B cell (primary cell): ENCODE data around the gene BRICD5. TPM values are rescaled to one million over a fixed set of nuclear protein-coding genes. Genes with fewer than 3 reads are reported as not detected.
"Not testable (repeated sequence)": the region's sequence is repeated elsewhere in the genome, so short reads cannot be mapped to it uniquely, and the experiment has no call there.

ENCODE experiments used
- ATAC-seq: fragments of 200-7000 bp; cut with Tn5 transposase; one replicate; pipeline ENCODE4 v1.10.0; 2021; ENCODE audit warnings: low read depth, mild to moderate bottlenecking, moderate number of reproducible peaks, moderate library complexity
- CTCF ChIA-PET: fragments of 350-600 bp; sonication (Branson Sonifier 250); formaldehyde crosslinking; loops from one replicate; lab custom pipeline; 2021; ENCODE audit warnings: antibody characterized with exemption, inconsistent platforms; lab: Charles Lee
- POLR2A ChIA-PET: fragments of 350-600 bp; sonication (Branson Sonifier 250); formaldehyde crosslinking; loops from one replicate; lab custom pipeline; 2021; ENCODE audit warnings: antibody characterized with exemption; lab: Charles Lee
- DNase-seq: peaks from one replicate; pipeline ENCODE4 v3.0.0; 2013
- H2AFZ ChIP-seq: 2 replicates; pipeline ENCODE4 v1.6.1; 2012; ENCODE audit warnings: mild to moderate bottlenecking, low read depth, low read length; ENCODE audit not compliant: insufficient read depth, poor library complexity, severe bottlenecking
- H3K27ac ChIP-seq, 2 donors: 1 replicate in 1 of 2; 2 replicates in 1 of 2; pipeline ENCODE4 v1.5.1; 2012 to 2013; ENCODE audit warnings: low read length in 2 of 2, mild to moderate bottlenecking in 2 of 2, moderate library complexity in 1 of 2
- H3K27me3 ChIP-seq, 4 experiments: fragments of 200-600 bp in 1 of 4; sonication (generic) in 1 of 4; replicated peaks in 1 of 4; 1 replicate in 2 of 4; 2 replicates in 2 of 4; pipeline versions ENCODE4 v1.6.1 to v1.7.0; 2013 to 2016; ENCODE audit warnings: low read length in 3 of 4, mild to moderate bottlenecking in 2 of 4, mixed read lengths in 1 of 4, moderate library complexity in 1 of 4; ENCODE audit not compliant: insufficient read depth in 4 of 4, control insufficient read depth in 3 of 4; ENCODE audit errors: control extremely low read depth in 1 of 4
- H3K36me3 ChIP-seq, 2 experiments: replicated peaks in 1 of 2; 1 replicate in 1 of 2; 2 replicates in 1 of 2; pipeline versions ENCODE4 v1.6.1 to v1.7.1; 2013; ENCODE audit warnings: low read length in 1 of 2; ENCODE audit not compliant: insufficient read depth in 2 of 2, control insufficient read depth in 1 of 2; ENCODE audit errors: control extremely low read depth in 1 of 2, extremely low read depth in 1 of 2
- H3K4me1 ChIP-seq, 2 donors: fragments of 200-600 bp in 1 of 2; sonication (generic) in 1 of 2; 1 replicate in 1 of 2; 2 replicates in 1 of 2; pipeline versions ENCODE4 v1.5.1 to v1.6.1; 2013 to 2017; ENCODE audit warnings: low read length in 2 of 2; ENCODE audit not compliant: control insufficient read depth in 2 of 2, insufficient read depth in 2 of 2
- H3K4me2 ChIP-seq: replicated peaks from 2 replicates; pipeline ENCODE3; 2012; ENCODE audit warnings: mild to moderate bottlenecking, low read depth, low read length; ENCODE audit not compliant: poor library complexity, severe bottlenecking
- H3K4me3 ChIP-seq, 5 experiments: fragments of 200-600 bp in 1 of 5; sonication (generic) in 1 of 5; 1 replicate in 3 of 5; 2 replicates in 2 of 5; pipeline versions ENCODE4 v1.5.1 to v1.7.0; 2011 to 2016; ENCODE audit warnings: low read length in 4 of 5, mild to moderate bottlenecking in 4 of 5, low read depth in 2 of 5, control low read depth in 1 of 5, moderate library complexity in 1 of 5; ENCODE audit not compliant: insufficient read depth in 1 of 5; ENCODE audit errors: control extremely low read depth in 1 of 5, extremely low read depth in 1 of 5
- H3K79me2 ChIP-seq: fragments of 200-600 bp; sonication (generic); one replicate; pipeline ENCODE4 v1.6.0; 2016; ENCODE audit warnings: low read length; ENCODE audit not compliant: control insufficient read depth, insufficient read depth
- H3K9ac ChIP-seq: fragments of 200-600 bp; sonication (generic); 2 replicates; pipeline ENCODE4 v1.6.1; 2017; ENCODE audit warnings: mild to moderate bottlenecking, low read length, moderate library complexity
- H3K9me3 ChIP-seq, 3 donors: one replicate each; pipeline versions ENCODE4 v1.6.1 to v1.7.1; 2013; ENCODE audit warnings: low read length in 2 of 3; ENCODE audit not compliant: control insufficient read depth in 2 of 3, insufficient read depth in 1 of 3; ENCODE audit errors: control extremely low read depth in 1 of 3
- H4K20me1 ChIP-seq: 2 replicates; pipeline ENCODE4 v1.6.0; 2012; ENCODE audit warnings: mild to moderate bottlenecking, low read length; ENCODE audit not compliant: insufficient read depth, control insufficient read depth, poor library complexity, severe bottlenecking
- H3K27ac Mint-ChIP-seq: one replicate; pipeline ENCODE4 v1.8.0; 2021; ENCODE audit warnings: mixed read lengths
- H3K27me3 Mint-ChIP-seq: one replicate; pipeline ENCODE4 v1.8.0; 2021; ENCODE audit warnings: mixed read lengths
- H3K4me1 Mint-ChIP-seq: one replicate; pipeline ENCODE4 v1.8.0; 2021; ENCODE audit warnings: mixed read lengths
- H3K4me3 Mint-ChIP-seq: one replicate; pipeline ENCODE4 v1.8.0; 2021; ENCODE audit warnings: mixed read lengths
- H3K9me3 Mint-ChIP-seq: one replicate; pipeline ENCODE4 v1.8.0; 2022; ENCODE audit warnings: mixed read lengths; ENCODE audit not compliant: insufficient read depth
- EZH2 ChIP-seq: IDR thresholded peaks from 2 replicates; pipeline ENCODE4 v1.6.1; 2012; ENCODE audit warnings: borderline replicate concordance, low read depth, mild to moderate bottlenecking, moderate library complexity, low read length; ENCODE audit not compliant: insufficient read depth, poor library complexity, severe bottlenecking
- WGBS: methylation state at CpG from one replicate; pipeline ENCODE4 v1.1.5; 2013; ENCODE audit warnings: missing lambda C conversion rate; ENCODE audit not compliant: insufficient coverage; 5-methylcytosine and 5-hydroxymethylcytosine counted together
- intact Hi-C: fragments of 100-400 bp; cut with micrococcal nuclease; formaldehyde crosslinking; loops from one replicate; pipeline ENCODE4 v1.10.0; 2022
- polyA plus RNA-seq: library from polyadenylated mRNA; depleted of rRNA; stranded (reverse); fragments of >200 nt; gene quantifications from 2 replicates; pipeline ENCODE4 v1.2.3, GENCODE V29; 2012
- total RNA-seq, 2 donors: library from RNA; stranded (reverse); fragments of 120-200 nt in 1 of 2; gene quantifications; 1 replicate in 1 of 2; 2 replicates in 1 of 2; pipeline versions ENCODE4 v1.2.3 to v1.2.4, GENCODE V29; 2013 to 2022
- TF ChIP-seq, protein P1 (sequence below): fragments of 200-600 bp; IDR thresholded peaks from one replicate; pipeline ENCODE4 v1.8.0; 2022; ENCODE audit warnings: antibody characterized with exemption, mild to moderate bottlenecking

The BRICD5 gene
- total and polyA plus RNA-seq, 2 donors (not counting 1 experiment from before 2014, with no cell fraction given), result 11.9 to 18.3 TPM

DNA sequence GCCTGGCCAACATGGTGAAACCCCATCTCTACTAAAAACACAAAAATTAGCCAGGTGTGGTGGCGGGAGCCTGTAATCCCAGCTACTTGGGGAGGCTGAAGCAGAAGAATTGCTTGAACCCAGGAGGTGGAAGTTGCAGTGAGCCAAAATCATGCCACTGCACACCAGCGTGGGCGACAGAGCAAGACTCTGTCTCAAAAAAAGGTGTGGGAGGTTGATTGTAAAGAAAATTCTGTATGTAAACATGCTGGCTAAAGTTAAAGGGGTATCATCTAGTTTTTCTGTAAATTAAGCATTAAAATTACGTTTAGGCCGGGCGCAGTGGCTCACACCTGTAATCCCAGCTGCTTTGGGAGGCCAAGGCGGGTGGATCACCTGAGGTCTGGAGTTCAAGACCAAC is 47.9 kb upstream of the BRICD5 start:
- H3K27ac Mint-ChIP-seq, DNase-seq, H3K4me3 Mint-ChIP-seq, H2AFZ ChIP-seq, H3K4me1 ChIP-seq, H3K27me3 Mint-ChIP-seq, ATAC-seq, H3K27me3 ChIP-seq, H3K9ac ChIP-seq, H3K4me3 ChIP-seq, H3K4me1 Mint-ChIP-seq, H3K9me3 ChIP-seq, H3K27ac ChIP-seq, H3K9me3 Mint-ChIP-seq, H3K4me2 ChIP-seq: not testable (repeated sequence)
- peaks cover 8 to 75% of the 10 kb centered on the region in 2 experiments for H3K36me3 ChIP-seq
- peaks cover 45% of the 10 kb centered on the region for H4K20me1 ChIP-seq
- ChIA-PET CTCF (interaction anchor here (1.4 to 2.1 kb wide), 2 partner anchors 8 to 249 kb away, joined by 4 to 9 read pairs; no protein-coding TSS in a partner anchor), POLR2A (interaction anchor here (0.6 kb wide), 1 partner anchor 34 kb away, joined by 6 read pairs; no protein-coding TSS in a partner anchor)
- intact Hi-C loops, result loop anchor here (10.0 kb wide), 1 partner anchor 234 kb away; the partner anchor contains the start of gene NHERF2
- WGBS, result 98% methylated on average over 5 of the region's 7 CpGs
- H3K79me2 ChIP-seq, result peaks cover 15% of the 10 kb centered on the region

DNA sequence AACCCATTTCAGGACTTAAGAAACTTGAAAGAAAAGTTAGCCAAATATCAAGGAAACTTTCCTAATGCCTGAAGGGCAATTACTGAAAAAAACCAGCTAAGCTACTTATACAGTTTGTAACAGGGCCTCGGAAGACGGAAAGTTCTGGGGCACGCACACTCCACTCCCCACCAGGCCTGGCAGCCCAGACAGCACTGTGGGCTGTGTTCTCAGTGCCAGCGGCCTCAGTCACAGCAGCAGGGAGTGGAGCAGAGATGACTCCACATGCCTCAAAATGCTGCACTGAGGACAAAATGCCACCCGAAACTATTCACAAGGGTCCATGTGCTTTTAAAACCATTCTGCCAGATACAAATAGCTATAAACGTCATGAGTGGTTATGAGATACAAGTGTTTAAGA is 47.1 kb upstream of the BRICD5 start:
- H2AFZ ChIP-seq, result no peak overlapping the region
- H3K27ac ChIP-seq, result no peak overlapping the region
- DNase-seq (no peak), ATAC-seq (no peak)
- Mint-ChIP-seq H3K27ac (no peak overlapping the region), H3K27me3 (no peaks in the 10 kb centered on the region), H3K9me3 (no peaks in the 10 kb centered on the region), H3K4me3 (no peak overlapping the region), H3K4me1 (peaks cover 10% of the 10 kb centered on the region)
- POLR2A ChIA-PET, result interaction anchor here (0.6 kb wide), 1 partner anchor 35 kb away, joined by 6 read pairs; no protein-coding TSS in a partner anchor
- H3K4me1 ChIP-seq, result peaks cover 0 to 15% of the 10 kb centered on the region in 2 donors
- H3K9ac ChIP-seq, result no peak overlapping the region
- peaks cover 10% of the 10 kb centered on the region for H3K79me2 ChIP-seq
- H3K4me3 ChIP-seq, result no peak overlapping the region
- CTCF ChIA-PET, result interaction anchor here (0.9 to 1.4 kb wide), 2 partner anchors 63 to 250 kb away, joined by 3 to 4 read pairs; no protein-coding TSS in a partner anchor
- H3K9me3 ChIP-seq, result no peaks in the 10 kb centered on the region
- no peak for TF ChIP-seq EZH2
- TF ChIP-seq, protein P1, sequence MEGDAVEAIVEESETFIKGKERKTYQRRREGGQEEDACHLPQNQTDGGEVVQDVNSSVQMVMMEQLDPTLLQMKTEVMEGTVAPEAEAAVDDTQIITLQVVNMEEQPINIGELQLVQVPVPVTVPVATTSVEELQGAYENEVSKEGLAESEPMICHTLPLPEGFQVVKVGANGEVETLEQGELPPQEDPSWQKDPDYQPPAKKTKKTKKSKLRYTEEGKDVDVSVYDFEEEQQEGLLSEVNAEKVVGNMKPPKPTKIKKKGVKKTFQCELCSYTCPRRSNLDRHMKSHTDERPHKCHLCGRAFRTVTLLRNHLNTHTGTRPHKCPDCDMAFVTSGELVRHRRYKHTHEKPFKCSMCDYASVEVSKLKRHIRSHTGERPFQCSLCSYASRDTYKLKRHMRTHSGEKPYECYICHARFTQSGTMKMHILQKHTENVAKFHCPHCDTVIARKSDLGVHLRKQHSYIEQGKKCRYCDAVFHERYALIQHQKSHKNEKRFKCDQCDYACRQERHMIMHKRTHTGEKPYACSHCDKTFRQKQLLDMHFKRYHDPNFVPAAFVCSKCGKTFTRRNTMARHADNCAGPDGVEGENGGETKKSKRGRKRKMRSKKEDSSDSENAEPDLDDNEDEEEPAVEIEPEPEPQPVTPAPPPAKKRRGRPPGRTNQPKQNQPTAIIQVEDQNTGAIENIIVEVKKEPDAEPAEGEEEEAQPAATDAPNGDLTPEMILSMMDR, result no peak
- intact Hi-C loops, result loop anchor here (10.0 kb wide), 1 partner anchor 233 kb away; the partner anchor contains the start of gene NHERF2
- no peak overlapping the region for H3K4me2 ChIP-seq
- peaks cover 4 to 73% of the 10 kb centered on the region in 2 experiments for H3K36me3 ChIP-seq
- H4K20me1 ChIP-seq, result peaks cover 37% of the 10 kb centered on the region
- WGBS, result 97% methylated on average over 4 of the region's 6 CpGs
- H3K27me3 ChIP-seq, result no peaks in the 10 kb centered on the region
